Ammon's horn (tissue), 1 donor: ENCODE results near the gene COL10A1.
"Not testable (repeated sequence)": the region's sequence is repeated elsewhere in the genome, so short reads cannot be mapped to it uniquely, and the experiment has no call there.

Experiments used
- DNase-seq: peaks from one replicate; pipeline ENCODE4 v3.0.0-alpha.2; 2016; ENCODE audit warnings: low spot score

Gene COL10A1

DNA sequence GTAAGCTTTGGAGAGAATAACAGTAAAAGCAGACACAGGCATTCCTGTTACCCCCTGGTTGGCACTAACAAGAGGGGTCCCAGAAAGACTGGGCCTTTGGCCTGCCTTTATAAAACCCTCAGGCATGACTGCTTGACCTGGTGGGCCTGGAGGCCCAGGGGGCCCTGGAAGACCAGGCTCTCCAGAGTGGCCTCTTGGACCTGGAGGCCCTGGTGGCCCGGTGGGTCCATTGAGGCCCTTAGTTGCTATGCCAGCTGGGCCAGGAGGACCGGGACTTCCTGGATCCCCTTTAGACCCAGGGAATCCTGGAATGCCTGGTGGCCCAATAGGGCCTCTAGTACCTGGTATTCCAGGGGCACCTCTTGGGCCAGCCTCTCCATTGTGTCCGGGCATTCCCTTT lies 5.5 kb downstream of the COL10A1 start:
- DNase-seq, result no peak

DNA sequence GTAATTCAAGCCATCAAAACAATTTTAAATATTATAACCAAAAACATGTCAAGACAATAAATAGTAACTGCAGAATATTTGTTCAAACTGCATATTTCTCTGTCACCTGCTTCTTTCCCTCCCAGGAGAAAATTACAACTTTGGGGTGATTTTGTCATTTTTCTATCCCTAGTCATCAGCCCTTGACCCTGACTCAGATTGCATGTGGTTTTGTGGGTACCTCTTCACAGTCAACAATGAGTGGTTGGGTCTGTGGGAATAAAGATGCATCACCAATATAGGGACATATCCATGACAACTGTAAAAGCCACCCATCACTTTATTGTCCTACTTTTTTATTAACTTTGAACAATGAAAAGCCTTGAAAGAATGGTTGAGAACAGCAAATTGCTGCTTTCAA lies 7.3 kb downstream of the COL10A1 start:
- DNase-seq, result no peak

DNA sequence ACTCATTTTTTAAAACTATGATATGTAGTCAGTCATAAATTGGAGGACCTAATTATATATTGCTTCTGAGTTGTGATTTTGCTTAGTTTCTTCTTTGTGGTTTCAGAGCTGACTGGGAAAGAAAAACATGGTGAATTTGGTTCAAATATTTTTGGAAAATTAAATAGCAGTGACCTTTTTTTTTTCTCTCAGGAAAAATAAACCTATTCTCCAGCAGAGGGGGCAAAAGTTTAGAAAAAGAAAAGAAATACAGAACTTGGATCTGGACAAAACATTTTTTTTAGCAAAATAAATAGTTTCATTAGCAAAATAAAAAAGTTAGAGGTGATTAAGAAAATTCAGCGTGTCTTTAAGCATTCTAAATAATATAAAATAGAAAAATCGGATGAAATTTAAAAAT lies 10.2 kb downstream of the COL10A1 start:
- DNase-seq, result no peak

DNA sequence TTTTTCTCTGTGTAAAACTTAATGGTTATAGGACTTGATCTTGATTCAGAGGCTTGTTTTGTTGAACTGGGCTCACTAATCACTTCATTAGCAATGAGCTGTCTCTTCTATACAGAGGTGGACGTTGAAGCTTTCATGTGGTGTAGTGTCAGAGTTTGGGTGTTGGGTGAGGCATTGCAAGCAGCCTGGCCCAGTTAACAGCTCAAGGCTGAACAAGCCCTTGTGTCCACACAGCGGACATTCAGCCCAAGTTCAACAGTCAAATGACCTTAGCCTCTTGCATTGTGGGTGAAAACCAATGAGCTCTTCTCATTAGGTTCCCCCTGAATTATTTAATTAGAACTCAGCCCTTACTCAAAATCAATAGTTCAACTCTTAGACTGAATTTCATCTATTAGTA lies 12.5 kb downstream of the COL10A1 start:
- no peak for DNase-seq

DNA sequence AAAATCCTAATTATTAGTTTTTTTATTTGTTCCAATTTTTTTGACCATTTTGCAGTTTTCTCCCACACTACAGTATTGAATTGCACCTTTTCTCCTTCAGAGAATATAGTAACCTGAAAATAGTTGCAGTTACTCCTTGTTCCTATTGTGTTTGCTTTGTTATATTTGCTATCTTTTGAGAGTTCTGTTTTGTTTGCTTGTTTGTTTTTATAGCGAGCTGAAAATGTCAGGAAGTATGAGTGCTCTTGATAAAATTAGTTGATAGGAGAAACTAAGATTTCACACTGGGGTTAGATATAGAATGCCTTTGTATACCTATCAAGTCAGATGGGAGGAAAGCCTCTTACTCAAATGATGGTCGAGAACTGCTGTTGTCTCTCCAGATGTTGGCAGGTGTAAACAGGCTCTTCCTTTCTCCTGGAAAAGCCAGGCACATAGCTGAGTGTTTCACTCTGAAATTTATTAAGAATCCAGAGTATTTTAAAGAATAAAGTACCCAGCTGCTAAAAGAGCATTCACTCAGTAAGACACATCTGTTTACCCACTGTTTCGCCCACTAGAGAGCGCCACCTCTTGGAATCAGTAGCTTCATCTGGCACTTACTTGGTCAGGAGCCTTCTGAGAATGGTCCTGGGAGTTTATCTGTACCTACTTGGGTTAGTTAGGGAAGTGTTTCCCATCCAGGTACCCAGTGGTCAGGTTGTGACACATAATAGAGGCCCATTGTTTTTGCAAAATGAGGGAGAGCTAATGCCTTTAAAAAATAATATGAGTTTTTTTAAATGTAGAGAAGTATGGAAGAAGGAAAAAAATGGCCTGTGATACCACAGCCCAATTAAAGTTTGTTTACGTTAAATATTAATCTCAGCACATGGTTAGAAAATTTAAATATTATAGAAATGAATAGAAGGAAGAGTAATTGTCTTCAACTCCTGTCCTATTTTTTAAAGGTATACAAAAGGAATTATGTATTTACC lies 14.1 kb downstream of the COL10A1 start:
- DNase-seq, result peak; percentile 20

DNA sequence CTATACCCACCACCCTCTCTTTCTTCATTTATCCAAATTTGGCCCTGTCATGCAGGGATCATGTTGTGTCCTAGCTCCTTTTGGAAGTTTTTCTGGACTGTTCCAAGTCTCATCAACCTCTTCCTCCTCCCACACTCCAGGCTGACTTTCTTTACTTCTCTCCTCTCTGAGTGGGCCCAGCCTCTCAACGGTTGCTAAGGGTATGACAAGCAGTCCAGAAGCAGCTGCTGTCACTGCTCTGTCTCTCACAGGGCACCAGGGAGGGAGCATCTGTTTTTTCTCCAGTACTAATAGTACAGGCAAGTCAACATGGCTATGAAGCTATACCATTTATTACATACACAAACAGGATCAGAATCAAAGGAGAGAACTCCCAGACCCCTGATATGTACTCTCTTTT lies 17.1 kb downstream of the COL10A1 start:
- peak; percentile 14 for DNase-seq

DNA sequence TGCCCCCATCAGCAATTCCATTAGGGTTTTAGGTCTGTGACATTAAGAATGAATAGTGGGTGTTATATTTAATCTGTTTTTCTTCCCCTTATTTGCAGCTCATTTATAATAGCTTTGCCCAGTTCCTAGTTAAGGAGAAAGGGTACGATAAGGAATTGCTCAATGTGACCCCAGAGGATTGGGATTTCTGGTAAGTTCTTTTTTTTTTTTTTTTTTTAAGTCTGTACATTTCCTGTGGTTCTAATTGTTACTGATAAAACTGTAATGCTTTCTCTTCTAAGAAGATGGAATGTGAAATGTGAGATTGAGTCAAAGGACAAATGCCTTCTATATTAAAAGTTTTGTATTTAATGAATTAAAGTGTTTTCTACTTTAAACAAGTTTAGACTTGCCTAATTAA lies 19.8 kb downstream of the COL10A1 start:
- no peak for DNase-seq

DNA sequence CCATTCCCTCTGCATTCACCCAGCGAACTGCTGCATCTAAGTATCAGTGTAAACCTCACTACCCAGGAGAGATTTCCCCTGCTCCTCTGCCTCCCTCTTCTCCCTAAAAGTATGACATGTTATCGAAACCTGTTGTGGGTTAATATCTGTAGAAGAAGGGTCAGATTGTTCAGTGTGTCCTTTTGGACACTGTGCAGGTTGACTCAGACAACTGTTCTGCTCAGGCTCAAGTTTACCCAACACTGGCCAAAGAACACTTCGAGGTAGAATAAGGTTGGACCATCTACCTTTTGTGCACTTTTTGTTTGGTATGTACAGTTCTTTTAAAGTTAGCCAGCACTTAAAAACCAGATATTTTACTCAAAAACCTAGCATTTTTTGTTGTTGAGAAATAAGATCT lies 20.7 kb downstream of the COL10A1 start:
- DNase-seq, result no peak

DNA sequence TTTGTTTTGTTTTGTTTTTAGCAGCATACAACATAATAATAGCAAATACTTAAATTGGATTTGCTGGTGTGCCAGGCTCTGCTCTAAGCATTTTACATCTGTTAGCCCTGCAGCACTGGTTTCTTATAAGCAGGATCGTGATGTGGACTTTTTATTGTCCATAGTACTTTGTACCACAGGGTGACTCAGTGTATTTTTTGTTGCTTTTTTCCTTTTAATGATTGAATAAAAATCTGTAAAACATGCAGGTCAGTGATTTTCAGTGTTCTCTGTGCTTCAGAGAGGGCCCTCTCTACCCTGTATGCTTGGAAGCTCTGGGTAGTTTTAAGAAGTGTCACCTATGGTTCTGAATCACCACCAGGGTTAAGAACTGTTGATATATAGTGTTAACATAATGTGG lies 21.3 kb downstream of the COL10A1 start:
- DNase-seq, result no peak

DNA sequence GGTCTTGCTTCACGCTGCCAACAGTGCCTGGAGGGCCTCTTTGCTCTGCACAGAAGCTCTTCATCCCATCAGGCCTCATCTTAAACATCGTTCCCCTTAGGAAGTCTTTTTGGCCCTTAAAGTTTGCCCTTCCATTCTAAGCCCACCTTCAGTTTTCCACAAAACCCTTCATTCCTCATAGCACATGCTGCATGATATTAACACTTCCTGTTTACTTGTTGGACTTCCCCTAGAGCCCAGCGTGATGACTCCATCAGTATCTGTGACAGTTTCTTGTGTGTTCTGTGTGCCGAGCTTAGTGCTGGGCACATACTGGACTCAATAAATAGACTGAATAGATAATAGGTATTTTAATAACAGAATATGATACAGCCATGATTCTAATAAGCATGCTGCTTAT lies 23.1 kb downstream of the COL10A1 start:
- no peak for DNase-seq

DNA sequence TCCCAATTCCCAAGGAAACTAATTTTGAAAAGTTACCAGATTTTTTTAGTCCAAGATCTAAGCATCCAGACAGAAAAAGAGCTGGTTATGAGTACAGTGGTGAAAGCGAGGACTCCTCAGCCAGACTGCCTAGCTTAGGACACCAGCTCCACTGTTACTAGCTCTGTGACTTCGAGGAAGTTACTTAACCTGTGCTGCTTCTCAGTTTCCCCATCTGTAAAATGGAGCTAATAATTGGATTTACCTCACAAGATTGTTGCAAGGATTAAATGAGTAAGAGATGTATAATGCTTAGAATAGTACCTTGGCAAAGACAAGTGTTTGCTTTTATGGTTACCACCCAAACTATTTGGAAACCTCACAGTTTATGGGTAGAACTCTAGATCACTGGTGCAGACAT lies 24.1 kb downstream of the COL10A1 start:
- no peak for DNase-seq

DNA sequence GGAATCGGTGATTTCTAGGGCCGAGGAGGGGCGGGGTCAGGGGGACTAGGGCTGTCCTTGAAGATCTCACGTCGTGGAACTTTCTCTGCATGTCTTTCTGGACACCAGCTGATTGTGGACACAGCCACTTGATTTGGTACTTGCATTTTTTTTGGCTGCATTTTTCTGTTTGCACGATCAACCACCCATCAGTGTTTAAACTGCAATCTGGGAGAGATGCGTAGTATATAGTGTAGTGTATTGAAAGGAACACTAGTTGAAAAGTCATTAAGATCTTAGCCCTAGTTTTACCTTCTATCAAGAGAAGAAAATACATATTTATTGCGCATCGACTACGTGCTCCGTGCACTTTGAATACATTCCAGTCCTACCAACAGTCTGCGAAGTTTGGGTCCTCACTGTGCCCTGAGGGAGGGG lies 24.6 kb downstream of the COL10A1 start:
- peak; percentile 11 for DNase-seq

DNA sequence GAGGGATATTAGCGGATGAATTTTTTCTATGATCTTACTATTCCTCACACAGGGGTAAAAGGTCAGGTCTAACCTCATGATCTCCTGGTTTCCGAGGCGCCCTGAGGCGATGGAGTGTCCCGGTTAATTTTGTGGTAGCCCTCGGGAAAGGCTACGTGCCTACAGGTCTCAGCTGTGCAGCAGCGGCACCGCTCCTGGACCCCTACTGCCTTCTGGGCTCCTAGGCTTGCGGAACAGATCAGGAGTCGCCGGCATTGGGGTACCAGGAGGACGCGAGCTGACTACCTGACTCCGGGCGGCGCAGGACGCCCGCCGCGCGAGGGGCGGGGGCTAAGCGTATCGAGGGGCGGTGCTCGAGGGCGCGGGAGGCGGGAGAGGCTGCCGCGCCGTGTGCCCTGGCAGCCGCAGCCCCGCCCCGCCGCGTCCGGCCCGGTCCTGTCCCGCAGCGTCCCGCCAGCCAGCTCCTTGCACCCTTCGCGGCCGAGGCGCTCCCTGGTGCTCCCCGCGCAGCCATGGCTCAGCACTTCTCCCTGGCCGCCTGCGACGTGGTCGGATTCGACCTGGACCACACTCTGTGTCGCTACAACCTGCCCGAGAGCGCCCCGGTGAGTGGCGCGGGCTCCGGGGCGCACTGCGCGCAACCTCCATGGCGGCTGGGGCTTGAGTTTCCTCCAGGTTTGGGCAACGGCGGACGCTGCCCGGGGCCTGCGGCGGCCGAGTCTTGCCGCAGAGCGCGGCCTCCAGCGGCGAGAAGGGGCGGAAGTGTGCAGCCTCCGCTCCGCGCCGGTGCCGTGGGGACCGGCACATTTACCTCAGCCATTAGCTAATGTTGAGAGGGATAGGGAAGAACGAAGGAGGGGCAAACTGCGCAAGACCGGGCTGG lies 25.3 kb downstream of the COL10A1 start, which contains the start of gene NT5DC1:
Gene NT5DC1, plus strand, starts transcription at position 435 of the 883 bp plus-strand sequence. Its CDS starts 78 bp downstream, at position 513.
- DNase-seq, result peak; percentile 93

DNA sequence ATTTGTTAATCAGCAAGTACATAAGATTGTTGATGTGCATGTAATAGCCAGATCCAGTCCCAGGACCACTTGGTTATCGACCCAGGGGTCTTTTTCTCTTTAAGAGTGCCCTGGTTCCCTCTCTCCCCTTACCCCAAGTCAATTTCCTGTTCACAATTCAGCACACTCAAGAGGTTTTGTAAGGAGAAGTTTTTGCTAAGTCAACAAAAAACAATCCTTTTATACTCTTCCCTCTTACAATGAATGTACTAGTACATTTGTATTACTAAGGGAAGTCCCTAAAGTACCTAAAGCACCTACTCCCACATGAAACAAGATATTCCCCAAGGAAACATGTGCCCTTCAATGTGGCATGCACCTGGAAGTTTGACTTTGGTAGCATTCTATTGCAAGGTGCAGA lies 26.9 kb downstream of the COL10A1 start:
- DNase-seq, result no peak

DNA sequence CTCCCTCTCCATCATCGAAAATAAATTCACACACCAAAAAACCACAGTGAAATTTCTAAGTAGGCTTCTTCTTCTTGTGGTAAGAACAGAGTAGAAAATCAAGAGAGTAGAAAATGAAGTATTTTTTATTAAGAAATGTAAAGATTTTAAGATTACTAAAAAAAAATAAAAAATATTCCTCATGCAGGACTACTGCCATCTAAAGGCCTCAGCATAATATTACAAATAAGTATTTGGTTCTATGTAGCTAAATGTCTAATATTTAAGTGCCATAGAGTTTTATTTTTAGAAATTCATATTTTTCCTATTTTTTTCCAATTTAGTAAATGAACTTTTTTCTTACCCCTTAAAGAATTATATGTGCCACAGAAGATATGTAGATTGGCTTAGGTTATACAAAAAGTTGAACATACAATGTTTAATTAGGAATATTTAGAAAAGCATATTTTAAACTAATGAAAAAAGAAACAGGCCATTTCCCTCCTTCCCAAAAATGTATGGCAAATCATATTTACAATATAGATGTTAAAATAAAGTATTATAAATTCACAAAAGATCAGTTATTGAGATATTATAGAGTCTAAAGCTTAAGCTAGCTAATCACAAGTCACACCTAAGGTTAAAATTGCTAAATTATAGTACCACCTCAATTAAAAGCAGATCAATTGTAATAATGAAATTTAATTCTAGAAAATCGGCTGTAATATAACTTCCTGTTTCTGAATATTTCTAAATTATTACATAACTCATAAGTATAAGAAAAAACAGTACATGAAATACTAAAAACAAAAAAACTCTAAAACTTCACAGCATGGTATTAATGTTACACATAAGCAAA lies 28.7 kb downstream of the COL10A1 start:
- no peak for DNase-seq

DNA sequence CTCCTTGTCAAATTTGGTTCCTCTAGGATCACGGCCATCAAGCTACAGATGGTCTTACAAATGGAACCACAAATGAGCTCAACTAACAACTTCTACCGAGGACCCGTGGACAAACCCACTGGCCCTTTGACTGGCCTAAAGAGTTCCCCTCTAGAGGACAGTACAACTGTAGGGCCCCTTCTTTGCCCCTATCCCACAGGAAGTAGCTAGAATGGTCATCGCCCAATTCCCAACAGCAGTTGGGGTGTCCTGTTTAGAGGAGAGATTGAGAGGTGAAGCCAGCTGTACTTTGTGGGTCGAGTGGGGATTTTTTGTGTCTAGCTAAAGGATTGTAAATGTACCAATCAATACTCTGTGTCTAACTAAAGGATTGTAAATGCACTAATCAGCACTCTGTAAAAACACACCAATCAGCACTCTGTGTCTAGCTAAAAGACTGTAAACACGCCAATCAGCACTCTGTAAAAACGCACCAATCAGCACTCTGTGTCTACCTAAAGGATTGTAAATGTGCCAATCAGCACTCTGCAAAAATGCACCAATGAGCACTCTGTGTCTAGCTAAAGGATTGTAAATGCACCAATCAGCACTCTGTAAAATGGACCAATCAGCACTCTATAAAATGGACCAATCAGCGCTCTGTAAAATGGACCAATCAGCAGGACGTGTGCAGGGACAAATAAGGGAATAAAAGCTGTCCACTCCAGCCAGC lies 29.7 kb downstream of the COL10A1 start:
- not testable (repeated sequence) for DNase-seq

DNA sequence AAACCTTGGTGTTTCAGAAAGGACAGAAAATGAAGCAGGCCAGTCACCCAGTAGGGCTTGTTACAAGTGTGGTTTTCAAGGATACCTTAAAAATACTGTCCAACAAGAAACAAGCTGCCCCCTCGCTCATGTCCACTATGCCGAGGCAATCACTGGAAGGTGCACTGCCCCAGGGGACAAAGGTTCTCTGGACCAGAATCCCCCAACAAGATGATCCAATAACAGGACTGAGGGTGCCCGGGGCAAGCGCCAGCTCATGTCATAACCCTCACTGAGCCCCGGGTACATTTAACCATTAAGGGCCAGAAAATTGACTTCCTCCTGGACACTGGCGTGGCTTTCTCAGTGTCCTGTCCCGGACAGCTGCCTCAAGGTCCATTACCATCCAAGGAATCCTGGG lies 31.9 kb downstream of the COL10A1 start:
- DNase-seq, result no peak

DNA sequence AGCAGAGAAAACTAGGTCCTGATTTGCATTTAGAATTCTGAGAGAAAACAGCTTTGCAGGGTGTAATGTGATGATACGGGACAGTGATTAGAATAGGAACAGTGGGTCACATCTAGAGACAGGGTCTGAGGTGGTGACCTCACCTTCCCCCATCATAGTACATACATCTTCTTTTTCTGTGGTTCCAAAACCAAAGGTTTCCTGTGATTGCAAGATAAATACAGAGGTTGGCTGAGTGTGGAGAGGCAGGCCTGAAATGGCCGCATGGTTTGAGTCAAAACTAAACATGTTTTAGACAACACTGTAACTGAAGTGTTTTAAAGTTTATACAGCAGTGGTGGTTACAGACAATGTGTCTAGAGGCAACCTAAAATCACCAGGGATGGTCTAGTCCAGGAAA lies 35.7 kb downstream of the COL10A1 start:
- DNase-seq, result no peak

DNA sequence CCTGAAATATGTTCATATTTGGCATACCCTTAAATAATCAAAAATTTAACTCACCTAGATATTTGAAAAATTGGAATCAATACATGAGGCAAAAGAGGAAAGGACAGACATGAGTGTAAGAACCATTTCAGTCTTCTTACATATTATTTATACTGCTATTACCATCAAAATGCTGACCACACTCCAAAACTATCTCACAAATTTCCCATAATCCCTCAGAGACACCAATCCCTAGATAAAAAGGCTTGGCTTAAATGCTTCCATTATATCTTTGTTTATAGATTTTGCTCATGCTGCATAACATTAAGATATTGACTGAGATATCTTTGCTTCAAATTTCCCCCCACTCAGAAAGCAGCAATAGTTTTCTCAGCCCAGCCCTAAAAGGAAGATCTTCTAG lies 37.0 kb downstream of the COL10A1 start:
- no peak for DNase-seq

DNA sequence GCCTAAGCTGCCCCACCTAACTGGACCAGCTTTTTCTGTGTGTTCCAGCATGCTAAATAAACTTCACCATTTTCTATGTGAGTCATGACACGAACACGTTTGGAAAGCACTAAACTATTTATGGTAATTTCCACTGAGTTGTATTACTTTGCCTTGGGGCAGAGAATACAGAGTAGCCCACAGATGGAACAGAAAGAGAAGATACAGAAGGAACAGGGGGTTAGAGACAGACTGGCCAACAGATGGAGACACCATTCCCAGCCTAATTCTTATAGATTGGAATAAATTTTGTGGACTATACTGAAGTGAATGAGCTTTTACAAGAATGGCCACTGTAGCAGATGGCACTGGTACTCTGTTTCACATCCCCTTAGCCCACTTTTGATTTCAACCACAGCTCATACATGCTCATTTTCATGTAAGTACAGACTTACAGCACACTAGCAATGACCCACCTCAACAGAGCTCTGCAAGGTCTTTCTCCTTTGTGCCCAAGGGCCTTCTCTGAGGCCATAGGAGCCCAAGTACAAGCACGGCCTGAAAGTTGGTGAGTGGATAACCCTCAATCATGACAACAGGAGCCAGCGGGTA lies 38.4 kb downstream of the COL10A1 start:
- no peak for DNase-seq

DNA sequence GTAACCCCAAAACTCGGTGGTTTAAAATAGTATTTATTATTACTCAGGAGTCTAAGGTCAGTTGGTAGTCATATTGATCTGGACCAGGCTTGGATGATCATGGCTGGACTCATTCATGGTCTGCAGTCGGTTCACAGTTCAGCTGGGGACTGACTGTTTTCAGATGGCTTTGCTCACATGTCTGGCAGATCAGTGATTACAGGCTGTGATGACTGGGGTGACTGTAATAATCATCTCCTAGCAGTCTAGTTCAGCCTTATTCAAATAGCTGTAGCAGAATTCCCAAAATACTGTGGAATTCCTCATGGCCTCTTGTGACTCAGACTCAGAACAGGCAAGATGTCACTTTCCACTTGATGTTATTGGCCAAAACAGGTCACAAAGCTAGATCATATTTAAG lies 41.6 kb downstream of the COL10A1 start:
- no peak for DNase-seq
